Stimulated activated memory B cell treated with anti-CD40 and anti-IgM and Interleukin-4, amounts not matched to agents 10 μg/mL and 1 μg/mL and 100 μg/mL, for 72 hours (primary cell): ENCODE results near the gene HBD.

Experiments used
- ATAC-seq: fragments of 150-1000 bp; cut with Tn5 transposase; 2 replicates; pipeline ENCODE4 v1.10.0; 2021
- H3K27ac Mint-ChIP-seq: one replicate; pipeline ENCODE4 v1.8.0; 2022; ENCODE audit warnings: mild to moderate bottlenecking, mixed read lengths
- H3K27me3 Mint-ChIP-seq: one replicate; pipeline ENCODE4 v1.8.0; 2022; ENCODE audit warnings: mixed read lengths
- H3K36me3 Mint-ChIP-seq: one replicate; pipeline ENCODE4 v1.8.0; 2022; ENCODE audit warnings: mixed read lengths
- H3K4me1 Mint-ChIP-seq: one replicate; pipeline ENCODE4 v1.8.0; 2022; ENCODE audit warnings: mixed read lengths
- H3K4me3 Mint-ChIP-seq: one replicate; pipeline ENCODE4 v1.8.0; 2022; ENCODE audit warnings: mild to moderate bottlenecking, moderate library complexity, mixed read lengths
- H3K9me3 Mint-ChIP-seq: one replicate; pipeline ENCODE4 v1.8.0; 2022; ENCODE audit warnings: mixed read lengths

The HBD gene

GRCh38 chr11:5245155-5245554, 10.9 kb upstream of the HBD start:
- Mint-ChIP-seq H3K4me1 (no peaks in the 10 kb centered on the region), H3K27me3 (peaks cover 13% of the 10 kb centered on the region), H3K9me3 (no peaks in the 10 kb centered on the region), H3K27ac (no peak overlapping the region), H3K4me3 (no peak overlapping the region), H3K36me3 (no peaks in the 10 kb centered on the region)
- ATAC-seq: no peak

GRCh38 chr11:5243816-5244180, 9.5 kb upstream of the HBD start:
- Mint-ChIP-seq H3K36me3 (no peaks in the 10 kb centered on the region), H3K4me1 (no peaks in the 10 kb centered on the region)
- ATAC-seq: no peak

GRCh38 chr11:5242933-5243815, 8.9 kb upstream of the HBD start:
- Mint-ChIP-seq H3K4me1 (no peaks in the 10 kb centered on the region), H3K36me3 (no peaks in the 10 kb centered on the region), H3K9me3 (no peaks in the 10 kb centered on the region), H3K4me3 (no peak overlapping the region), H3K27me3 (peaks cover 10% of the 10 kb centered on the region), H3K27ac (no peak overlapping the region)
- ATAC-seq: no peak

More at GRCh38 chr11:5243816-5244180, 9.5 kb upstream of the HBD start:
- Mint-ChIP-seq H3K4me3 (no peak overlapping the region), H3K27me3 (peaks cover 10% of the 10 kb centered on the region), H3K27ac (no peak overlapping the region), H3K9me3 (no peaks in the 10 kb centered on the region)

GRCh38 chr11:5242208-5242607, 7.9 kb upstream of the HBD start:
- Mint-ChIP-seq H3K4me1 (no peaks in the 10 kb centered on the region), H3K9me3 (no peaks in the 10 kb centered on the region)

GRCh38 chr11:5241458-5241857, 7.2 kb upstream of the HBD start:
- Mint-ChIP-seq H3K36me3 (no peaks in the 10 kb centered on the region), H3K27me3 (peaks cover 10% of the 10 kb centered on the region), H3K4me1 (no peaks in the 10 kb centered on the region), H3K4me3 (no peak overlapping the region), H3K9me3 (no peaks in the 10 kb centered on the region), H3K27ac (no peak overlapping the region)
- ATAC-seq: no peak

More at GRCh38 chr11:5242208-5242607, 7.9 kb upstream of the HBD start:
- H3K4me3 Mint-ChIP-seq: no peak overlapping the region
- H3K27me3 Mint-ChIP-seq: peaks cover 10% of the 10 kb centered on the region
- no peak for ATAC-seq
- no peak overlapping the region for H3K27ac Mint-ChIP-seq
- H3K36me3 Mint-ChIP-seq: no peaks in the 10 kb centered on the region

GRCh38 chr11:5240458-5240857, 6.2 kb upstream of the HBD start:
- peaks cover 10% of the 10 kb centered on the region for H3K27me3 Mint-ChIP-seq
- no peaks in the 10 kb centered on the region for H3K4me1 Mint-ChIP-seq
- no peaks in the 10 kb centered on the region for H3K36me3 Mint-ChIP-seq
- no peaks in the 10 kb centered on the region for H3K9me3 Mint-ChIP-seq
- no peak overlapping the region for H3K4me3 Mint-ChIP-seq
- no peak for ATAC-seq
- no peak overlapping the region for H3K27ac Mint-ChIP-seq

- H3K36me3 Mint-ChIP-seq: no peaks in the 10 kb centered on the region
- H3K27ac Mint-ChIP-seq: no peak overlapping the region
- H3K9me3 Mint-ChIP-seq: no peaks in the 10 kb centered on the region
- H3K27me3 Mint-ChIP-seq: peaks cover 10% of the 10 kb centered on the region
- ATAC-seq: no peak
- no peaks in the 10 kb centered on the region for H3K4me1 Mint-ChIP-seq
- H3K4me3 Mint-ChIP-seq: no peak overlapping the region
These were observed 5.8 kb upstream of the HBD start for GRCh38 chr11:5240056-5240455.

GRCh38 chr11:5239046-5239445, 4.8 kb upstream of the HBD start:
- ATAC-seq: no peak
- Mint-ChIP-seq H3K4me1 (peaks cover 5% of the 10 kb centered on the region), H3K36me3 (no peaks in the 10 kb centered on the region), H3K27me3 (peaks cover 12% of the 10 kb centered on the region), H3K9me3 (no peaks in the 10 kb centered on the region), H3K27ac (no peak overlapping the region), H3K4me3 (no peak overlapping the region)

GRCh38 chr11:5238486-5238885, 4.2 kb upstream of the HBD start:
- H3K4me1 Mint-ChIP-seq: peaks cover 7% of the 10 kb centered on the region

GRCh38 chr11:5237420-5237819, 3.1 kb upstream of the HBD start:
- ATAC-seq: no peak
- Mint-ChIP-seq H3K4me1 (peaks cover 7% of the 10 kb centered on the region), H3K36me3 (no peaks in the 10 kb centered on the region), H3K27me3 (peaks cover 12% of the 10 kb centered on the region), H3K4me3 (no peak overlapping the region), H3K9me3 (no peaks in the 10 kb centered on the region), H3K27ac (no peak overlapping the region)

More at GRCh38 chr11:5238486-5238885, 4.2 kb upstream of the HBD start:
- H3K36me3 Mint-ChIP-seq: no peaks in the 10 kb centered on the region
- H3K27me3 Mint-ChIP-seq: peaks cover 12% of the 10 kb centered on the region
- H3K27ac Mint-ChIP-seq: no peak overlapping the region
- no peak overlapping the region for H3K4me3 Mint-ChIP-seq
- no peak for ATAC-seq
- H3K9me3 Mint-ChIP-seq: no peaks in the 10 kb centered on the region

- ATAC-seq: no peak
- H3K4me1 Mint-ChIP-seq: peaks cover 7% of the 10 kb centered on the region
- H3K27me3 Mint-ChIP-seq: peaks cover 12% of the 10 kb centered on the region
- H3K27ac Mint-ChIP-seq: no peak overlapping the region
- no peaks in the 10 kb centered on the region for H3K36me3 Mint-ChIP-seq
- no peaks in the 10 kb centered on the region for H3K9me3 Mint-ChIP-seq
- H3K4me3 Mint-ChIP-seq: no peak overlapping the region
These were observed 1.2 kb upstream of the HBD start for GRCh38 chr11:5235364-5236095.

GRCh38 chr11:5233307-5233706, 976 bp downstream of the HBD start:
- no peak for ATAC-seq
- H3K9me3 Mint-ChIP-seq: no peaks in the 10 kb centered on the region
- no peak overlapping the region for H3K4me3 Mint-ChIP-seq
- H3K27me3 Mint-ChIP-seq: peaks cover 12% of the 10 kb centered on the region
- peaks cover 7% of the 10 kb centered on the region for H3K4me1 Mint-ChIP-seq
- H3K27ac Mint-ChIP-seq: no peak overlapping the region
- no peaks in the 10 kb centered on the region for H3K36me3 Mint-ChIP-seq

- H3K9me3 Mint-ChIP-seq: no peaks in the 10 kb centered on the region
- H3K27me3 Mint-ChIP-seq: peaks cover 12% of the 10 kb centered on the region
- H3K4me3 Mint-ChIP-seq: no peak overlapping the region
- H3K4me1 Mint-ChIP-seq: peaks cover 7% of the 10 kb centered on the region
- no peak for ATAC-seq
- no peak overlapping the region for H3K27ac Mint-ChIP-seq
- H3K36me3 Mint-ChIP-seq: no peaks in the 10 kb centered on the region
These were observed 1.5 kb downstream of the HBD start for GRCh38 chr11:5232821-5233220.

GRCh38 chr11:5232176-5232575, 2.1 kb downstream of the HBD start:
- H3K27ac Mint-ChIP-seq: no peak overlapping the region
- H3K36me3 Mint-ChIP-seq: no peaks in the 10 kb centered on the region
- peaks cover 12% of the 10 kb centered on the region for H3K27me3 Mint-ChIP-seq
- H3K4me3 Mint-ChIP-seq: no peak overlapping the region
- ATAC-seq: no peak
- no peaks in the 10 kb centered on the region for H3K9me3 Mint-ChIP-seq
- peaks cover 7% of the 10 kb centered on the region for H3K4me1 Mint-ChIP-seq

- H3K27me3 Mint-ChIP-seq: peaks cover 12% of the 10 kb centered on the region
- peaks cover 7% of the 10 kb centered on the region for H3K4me1 Mint-ChIP-seq
- no peaks in the 10 kb centered on the region for H3K9me3 Mint-ChIP-seq
- no peak overlapping the region for H3K4me3 Mint-ChIP-seq
- no peak for ATAC-seq
- H3K27ac Mint-ChIP-seq: no peak overlapping the region
- H3K36me3 Mint-ChIP-seq: no peaks in the 10 kb centered on the region
These were observed 3.2 kb downstream of the HBD start for GRCh38 chr11:5231111-5231510.

GRCh38 chr11:5230266-5230665, 4.0 kb downstream of the HBD start:
- no peak for ATAC-seq
- H3K27me3 Mint-ChIP-seq: peaks cover 5% of the 10 kb centered on the region
- H3K9me3 Mint-ChIP-seq: no peaks in the 10 kb centered on the region
- H3K4me1 Mint-ChIP-seq: peaks cover 7% of the 10 kb centered on the region
- no peak overlapping the region for H3K27ac Mint-ChIP-seq
- H3K36me3 Mint-ChIP-seq: no peaks in the 10 kb centered on the region
- no peak overlapping the region for H3K4me3 Mint-ChIP-seq
